ENCODE measurements around the gene MTUS2. TPM values are rescaled to one million over a fixed set of nuclear protein-coding genes. Genes with fewer than 3 reads are reported as not detected.
A peak's percentile ranks its signal among the peaks of the same experiment; 100 is the strongest.

MTUS2 gene
- total RNA-seq, 2 donors from 2014 or later: 1.9 to 4.9 TPM

- Mint-ChIP-seq H3K27ac (no peak overlapping the region), H3K36me3 (ENCODE audit: low read depth) (peaks cover 5% of the 10 kb centered on the region), H3K4me3 (no peak overlapping the region), H3K4me1 (peaks cover 3% of the 10 kb centered on the region), H3K27me3 (no peaks in the 10 kb centered on the region)
- no peak for DNase-seq
- no peaks in the 10 kb centered on the region for H3K9me3 ChIP-seq (ENCODE audit: control insufficient read depth, low read length, poor library complexity, severe bottlenecking)
- ATAC-seq: no peak
Observed at GRCh38 chr13:29529754-29530153, 709.6 kb downstream of the MTUS2 start.

DNA sequence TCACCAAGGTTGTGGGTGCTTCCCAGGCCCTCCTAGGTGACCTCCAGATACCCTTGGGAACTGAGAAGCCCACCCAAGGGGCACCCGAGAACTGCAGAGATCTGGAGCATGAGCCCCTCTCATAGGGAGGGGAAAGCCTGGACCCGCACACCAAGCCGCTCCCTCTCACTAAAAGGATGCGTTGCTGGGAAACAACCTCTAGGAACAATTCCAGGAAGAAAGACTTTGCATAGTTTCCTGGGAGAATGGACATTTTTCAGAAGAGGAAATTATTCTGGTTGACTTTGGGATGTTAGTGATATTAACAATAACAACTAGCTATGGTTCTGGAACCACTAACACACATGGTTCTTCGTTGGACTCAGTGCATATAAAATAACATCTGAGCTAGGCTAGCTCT lies 710.8 kb downstream of the MTUS2 start:
- DNase-seq (no peak), ATAC-seq (no peak)
- Mint-ChIP-seq H3K27me3 (no peaks in the 10 kb centered on the region), H3K4me3 (no peak overlapping the region), H3K36me3 (ENCODE audit: low read depth) (peaks cover 5% of the 10 kb centered on the region), H3K27ac (no peak overlapping the region), H3K4me1 (peaks cover 3% of the 10 kb centered on the region)
- H3K9me3 ChIP-seq (ENCODE audit: control insufficient read depth, low read length, poor library complexity, severe bottlenecking): no peaks in the 10 kb centered on the region

DNA sequence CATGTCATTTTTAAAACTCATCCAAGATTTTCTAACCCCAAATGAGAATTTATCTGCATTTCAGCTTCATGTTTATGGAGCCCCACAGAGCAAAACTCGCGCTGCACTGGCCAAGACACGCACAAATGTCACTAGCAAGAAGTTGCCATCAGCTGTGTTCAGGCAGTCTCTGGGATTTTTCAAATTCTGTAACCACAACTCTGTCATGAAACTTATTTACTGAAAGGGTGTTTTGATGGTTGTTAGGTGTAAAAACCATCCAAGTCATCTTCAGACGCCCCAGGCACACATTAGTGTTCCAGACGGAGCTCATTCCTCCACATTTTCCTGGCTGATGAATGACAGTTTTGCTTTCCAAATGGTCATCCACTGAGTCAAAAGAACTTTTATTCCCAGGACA lies 712.0 kb downstream of the MTUS2 start:
- Mint-ChIP-seq H3K4me3 (no peak overlapping the region), H3K27ac (no peak overlapping the region), H3K4me1 (peaks cover 3% of the 10 kb centered on the region), H3K27me3 (no peaks in the 10 kb centered on the region), H3K36me3 (ENCODE audit: low read depth) (peaks cover 3% of the 10 kb centered on the region)
- no peak for DNase-seq
- no peak for ATAC-seq
- no peaks in the 10 kb centered on the region for H3K9me3 ChIP-seq (ENCODE audit: control insufficient read depth, low read length, poor library complexity, severe bottlenecking)

GRCh38 chr13:29532821-29533220 lies 712.7 kb downstream of the MTUS2 start:
- no peak overlapping the region for H3K4me3 Mint-ChIP-seq
- H3K36me3 Mint-ChIP-seq (ENCODE audit: low read depth): peaks cover 3% of the 10 kb centered on the region
- H3K27ac Mint-ChIP-seq: no peak overlapping the region
- ATAC-seq: no peak
- peaks cover 6% of the 10 kb centered on the region for H3K4me1 Mint-ChIP-seq
- H3K9me3 ChIP-seq (ENCODE audit: control insufficient read depth, low read length, poor library complexity, severe bottlenecking): no peaks in the 10 kb centered on the region
- H3K27me3 Mint-ChIP-seq: no peaks in the 10 kb centered on the region
- no peak for DNase-seq

GRCh38 chr13:29534083-29534482 lies 713.9 kb downstream of the MTUS2 start:
- H3K9me3 ChIP-seq (ENCODE audit: control insufficient read depth, low read length, poor library complexity, severe bottlenecking): no peaks in the 10 kb centered on the region
- H3K36me3 Mint-ChIP-seq (ENCODE audit: low read depth): peaks cover 3% of the 10 kb centered on the region
- DNase-seq: no peak
- H3K4me1 Mint-ChIP-seq: peaks cover 16% of the 10 kb centered on the region
- peak overlapping the region; percentile 37 for H3K27ac Mint-ChIP-seq
- H3K4me3 Mint-ChIP-seq: no peak overlapping the region
- ATAC-seq: no peak
- H3K27me3 Mint-ChIP-seq: no peaks in the 10 kb centered on the region

DNA sequence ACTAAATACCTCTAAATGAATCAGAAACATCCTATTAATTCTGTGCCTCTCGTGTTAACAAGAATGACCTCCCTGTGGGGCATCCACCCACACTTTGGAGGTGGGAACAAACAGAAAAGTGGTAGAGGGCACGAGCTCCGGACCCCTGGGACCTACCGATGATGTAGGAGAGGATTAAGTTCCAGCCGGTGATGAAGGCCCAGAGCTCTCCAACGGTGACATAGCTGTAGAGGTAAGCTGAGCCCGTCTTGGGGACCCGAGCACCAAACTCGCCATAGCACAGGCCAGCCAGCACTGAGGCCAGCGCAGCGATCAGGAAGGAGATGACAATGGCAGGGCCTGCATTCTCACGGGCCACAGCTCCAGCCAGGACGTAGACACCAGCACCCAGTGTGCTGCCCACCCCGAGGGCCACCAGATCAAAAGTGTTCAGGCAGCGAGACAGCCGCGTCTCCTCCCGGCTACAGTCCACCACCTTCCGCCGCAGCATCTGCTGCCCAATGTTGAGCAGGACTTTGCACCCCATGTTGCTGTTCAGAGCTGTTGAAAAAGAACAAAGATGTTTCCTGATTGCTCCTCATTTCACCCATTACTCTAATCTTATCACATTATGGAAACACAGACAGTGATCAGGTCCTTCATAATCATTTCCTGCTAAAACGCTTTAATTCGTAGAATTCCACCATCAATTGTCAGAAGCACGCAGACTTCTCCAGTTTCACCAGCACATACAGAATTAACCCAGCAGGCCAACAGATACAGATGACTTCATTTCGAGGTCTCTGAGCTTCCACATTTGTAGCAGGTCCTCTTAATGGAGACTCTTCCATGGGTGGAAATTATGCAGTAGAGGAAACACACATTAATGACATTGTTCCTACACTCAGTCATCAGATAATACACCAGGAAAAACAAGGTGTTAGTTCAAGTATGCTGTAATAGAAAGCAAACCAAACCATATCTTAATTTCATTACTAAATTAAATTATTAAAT lies 715.8 kb downstream of the MTUS2 start:
- DNase-seq (no peak), ATAC-seq (no peak)
- Mint-ChIP-seq H3K27me3 (no peaks in the 10 kb centered on the region), H3K4me3 (no peak overlapping the region), H3K4me1 (peaks cover 18% of the 10 kb centered on the region), H3K27ac (peak overlapping the region; percentile 21), H3K36me3 (ENCODE audit: low read depth) (peaks cover 3% of the 10 kb centered on the region)
- H3K9me3 ChIP-seq (ENCODE audit: control insufficient read depth, low read length, poor library complexity, severe bottlenecking): no peaks in the 10 kb centered on the region

DNA sequence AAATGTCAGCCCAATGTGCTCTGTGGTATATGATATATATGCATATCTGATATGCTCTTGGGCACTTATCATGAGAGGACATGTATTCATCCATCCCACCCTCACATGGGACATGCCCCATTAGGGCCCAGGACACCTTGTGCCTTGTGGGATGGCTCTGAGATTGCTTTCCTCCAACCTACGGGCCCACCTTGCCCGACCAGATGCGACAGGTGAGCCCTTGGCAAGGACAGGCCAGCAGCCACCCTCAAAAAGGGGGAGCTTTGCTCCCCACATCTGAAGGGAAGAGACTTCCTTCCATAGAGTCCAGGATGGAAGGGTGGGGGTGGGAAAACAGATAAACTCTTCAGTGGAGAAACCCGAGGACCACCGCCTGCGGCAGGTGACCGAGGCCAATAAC lies 716.7 kb downstream of the MTUS2 start:
- Mint-ChIP-seq H3K36me3 (ENCODE audit: low read depth) (peaks cover 5% of the 10 kb centered on the region), H3K4me3 (no peak overlapping the region), H3K27me3 (no peaks in the 10 kb centered on the region), H3K27ac (no peak overlapping the region), H3K4me1 (peaks cover 25% of the 10 kb centered on the region)
- ATAC-seq (no peak), DNase-seq (no peak)
- no peaks in the 10 kb centered on the region for H3K9me3 ChIP-seq (ENCODE audit: control insufficient read depth, low read length, poor library complexity, severe bottlenecking)

- Mint-ChIP-seq H3K4me3 (peak overlapping the region; percentile 25), H3K27me3 (no peaks in the 10 kb centered on the region), H3K27ac (peak overlapping the region; percentile 90), H3K4me1 (peaks cover 28% of the 10 kb centered on the region), H3K36me3 (ENCODE audit: low read depth) (peaks cover 5% of the 10 kb centered on the region)
- H3K9me3 ChIP-seq (ENCODE audit: control insufficient read depth, low read length, poor library complexity, severe bottlenecking): no peaks in the 10 kb centered on the region
- DNase-seq (no peak), ATAC-seq (no peak)
Observed at GRCh38 chr13:29537736-29538651, 717.9 kb downstream of the MTUS2 start.

- ATAC-seq: no peak
- H3K9me3 ChIP-seq (ENCODE audit: control insufficient read depth, low read length, poor library complexity, severe bottlenecking): no peaks in the 10 kb centered on the region
- no peak for DNase-seq
- Mint-ChIP-seq H3K36me3 (ENCODE audit: low read depth) (peaks cover 3% of the 10 kb centered on the region), H3K27ac (peak overlapping the region; percentile 90), H3K27me3 (no peaks in the 10 kb centered on the region), H3K4me1 (peaks cover 28% of the 10 kb centered on the region), H3K4me3 (no peak overlapping the region)
Observed at GRCh38 chr13:29538652-29539040, 718.5 kb downstream of the MTUS2 start.

GRCh38 chr13:29539856-29540255 lies 719.7 kb downstream of the MTUS2 start:
- no peak overlapping the region for H3K4me3 Mint-ChIP-seq
- H3K27ac Mint-ChIP-seq: no peak overlapping the region
- ATAC-seq: no peak
- no peaks in the 10 kb centered on the region for H3K27me3 Mint-ChIP-seq
- DNase-seq: no peak
- peaks cover 30% of the 10 kb centered on the region for H3K4me1 Mint-ChIP-seq
- no peaks in the 10 kb centered on the region for H3K9me3 ChIP-seq (ENCODE audit: control insufficient read depth, low read length, poor library complexity, severe bottlenecking)
- peaks cover 2% of the 10 kb centered on the region for H3K36me3 Mint-ChIP-seq (ENCODE audit: low read depth)

GRCh38 chr13:29540334-29540733 lies 720.2 kb downstream of the MTUS2 start:
- ATAC-seq (no peak), DNase-seq (no peak)
- Mint-ChIP-seq H3K4me1 (peaks cover 33% of the 10 kb centered on the region), H3K27ac (peak overlapping the region; percentile 34), H3K27me3 (no peaks in the 10 kb centered on the region), H3K36me3 (ENCODE audit: low read depth) (peaks cover 2% of the 10 kb centered on the region), H3K4me3 (no peak overlapping the region)
- no peaks in the 10 kb centered on the region for H3K9me3 ChIP-seq (ENCODE audit: control insufficient read depth, low read length, poor library complexity, severe bottlenecking)

GRCh38 chr13:29540799-29541198 lies 720.7 kb downstream of the MTUS2 start:
- ATAC-seq (no peak), DNase-seq (no peak)
- no peaks in the 10 kb centered on the region for H3K27me3 Mint-ChIP-seq
- no peak overlapping the region for H3K4me3 Mint-ChIP-seq
- peaks cover 2% of the 10 kb centered on the region for H3K36me3 Mint-ChIP-seq (ENCODE audit: low read depth)
- peak overlapping the region; percentile 34 for H3K27ac Mint-ChIP-seq
- H3K4me1 Mint-ChIP-seq: peaks cover 34% of the 10 kb centered on the region
- no peaks in the 10 kb centered on the region for H3K9me3 ChIP-seq (ENCODE audit: control insufficient read depth, low read length, poor library complexity, severe bottlenecking)

DNA sequence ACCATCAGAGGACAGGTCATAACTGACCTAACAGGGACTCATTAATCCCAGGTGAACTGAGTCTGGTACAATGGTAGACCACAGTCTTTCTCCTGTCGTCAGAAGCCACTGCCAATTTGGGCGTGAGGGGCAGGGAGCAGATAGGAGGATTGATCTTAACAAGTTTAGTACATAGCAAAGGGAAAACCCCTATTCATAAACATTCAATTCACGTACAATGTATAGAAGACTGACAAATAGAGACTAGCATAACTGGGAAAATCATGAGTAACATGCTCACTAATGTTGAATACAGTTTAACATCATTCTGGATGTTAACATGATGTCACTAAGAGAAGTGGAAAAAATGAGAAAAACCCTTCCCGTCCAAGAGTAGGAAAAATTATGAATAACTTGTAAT lies 721.3 kb downstream of the MTUS2 start:
- Mint-ChIP-seq H3K27ac (peak overlapping the region; percentile 34), H3K4me3 (no peak overlapping the region), H3K36me3 (ENCODE audit: low read depth) (peaks cover 2% of the 10 kb centered on the region), H3K27me3 (no peaks in the 10 kb centered on the region), H3K4me1 (peaks cover 31% of the 10 kb centered on the region)
- no peak for DNase-seq
- H3K9me3 ChIP-seq (ENCODE audit: control insufficient read depth, low read length, poor library complexity, severe bottlenecking): no peaks in the 10 kb centered on the region
- no peak for ATAC-seq
